Cardiac septum (tissue), 1 donor: ENCODE measurements around the gene NUFIP2. TPM values are rescaled to one million over a fixed set of nuclear protein-coding genes. Genes with fewer than 3 reads are reported as not detected.
"Not testable (repeated sequence)": the region's sequence is repeated elsewhere in the genome, so short reads cannot be mapped to it uniquely, and the experiment has no call there.

Source experiments
- DNase-seq: peaks from one replicate; pipeline ENCODE4 v3.0.0-alpha.2; 2020; ENCODE audit warnings: low spot score
- intact Hi-C: fragments of 100-400 bp; cut with DNase I; formaldehyde crosslinking; loops from one replicate; pipeline ENCODE4 v1.14.0; 2022
- total RNA-seq: library from RNA; stranded (reverse); fragmentation: NEBNext Ultra II Directional; extraction: Animal tissue kit (Norgen Biotek cat#: 25700); gene quantifications from one replicate; pipeline ENCODE4 v1.2.1, GENCODE V29; 2021
- donor health status: DM: no; HTN: no; CAD: no.

The NUFIP2 gene
- total RNA-seq, 1 donor from 2014 or later = 39.2 TPM

GRCh38 chr17:29289852-29290251, 4.1 kb downstream of the NUFIP2 start:
- no peak for DNase-seq
- intact Hi-C loops = loop anchor here (5.0 to 10.0 kb wide), 4 partner anchors 38 to 338 kb away; partner anchors contain the start of gene PHF12

DNA sequence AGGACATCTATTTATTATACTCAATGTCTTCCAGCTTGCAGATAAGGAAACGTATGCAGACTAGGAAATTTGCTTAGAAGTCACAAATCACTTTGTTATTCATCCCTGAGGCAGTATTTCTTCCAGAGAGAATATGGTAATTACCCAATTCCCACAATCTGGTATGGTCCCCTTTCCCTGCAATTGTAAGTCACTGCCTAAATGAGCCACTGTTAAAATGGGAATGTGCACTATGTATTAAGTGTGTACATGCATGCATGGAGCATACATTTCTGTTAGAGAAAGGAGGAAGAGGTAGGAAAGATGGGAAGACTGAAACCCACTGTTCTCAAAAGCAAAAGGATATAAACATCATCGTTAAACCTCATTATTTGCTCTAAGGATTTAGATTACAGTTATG, 10.0 kb downstream of the NUFIP2 start:
- intact Hi-C loops = no loop called here
- DNase-seq = no peak

DNA sequence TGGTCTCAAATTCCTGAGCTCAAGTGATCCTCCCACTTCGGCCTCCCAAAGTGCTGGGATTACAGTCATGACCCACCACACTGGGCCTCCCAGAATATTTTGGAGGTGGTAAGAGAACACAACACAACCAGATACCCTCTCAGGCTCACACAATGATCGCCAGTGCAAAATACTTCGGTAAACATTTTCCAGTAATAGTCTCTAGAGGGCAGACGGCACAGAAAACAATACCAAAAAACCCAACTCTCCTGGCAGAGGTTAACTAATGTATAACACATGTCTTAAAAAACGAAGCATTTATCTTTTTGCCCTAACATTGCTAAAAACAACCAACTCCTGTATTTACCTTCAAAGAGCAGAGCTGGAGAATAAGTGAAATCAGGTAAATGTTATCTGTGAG, 10.5 kb downstream of the NUFIP2 start:
- intact Hi-C loops = no loop called here
- DNase-seq = no peak

DNA sequence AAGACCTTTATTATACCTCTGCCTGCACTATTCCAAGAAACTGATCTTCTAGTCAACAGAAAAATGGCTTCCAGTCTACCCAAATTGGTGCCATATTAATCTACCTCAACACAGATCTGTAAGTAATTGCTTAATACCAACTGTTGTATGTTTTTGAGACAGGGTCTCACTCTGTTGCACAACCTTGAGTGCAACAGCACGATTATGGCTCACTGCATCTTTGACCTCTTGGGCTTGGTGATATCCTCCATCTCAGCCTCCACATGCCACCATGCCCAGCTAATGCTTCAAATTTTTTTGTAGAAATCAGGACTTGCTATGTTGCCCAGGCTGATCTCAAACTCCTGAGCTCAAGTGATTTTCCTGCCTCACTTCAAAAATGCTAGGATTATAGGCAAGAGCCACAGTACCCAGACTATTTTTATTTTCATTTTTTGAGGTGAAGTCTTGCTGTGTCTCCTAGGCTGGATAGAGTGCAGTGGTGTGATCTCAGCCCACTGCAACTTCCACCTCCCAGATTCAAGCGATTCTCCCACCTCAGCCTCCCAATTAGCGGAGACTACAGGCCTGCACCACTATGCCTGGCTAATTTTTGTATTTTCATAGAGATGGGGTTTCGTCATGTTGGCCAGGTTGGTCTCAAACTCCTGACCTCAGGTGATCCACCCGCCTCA, 14.4 kb downstream of the NUFIP2 start:
- DNase-seq = no peak
- intact Hi-C loops = no loop called here

- intact Hi-C loops = no loop called here
- no peak for DNase-seq
Measured at GRCh38 chr17:29278692-29279091, 15.3 kb downstream of the NUFIP2 start.

DNA sequence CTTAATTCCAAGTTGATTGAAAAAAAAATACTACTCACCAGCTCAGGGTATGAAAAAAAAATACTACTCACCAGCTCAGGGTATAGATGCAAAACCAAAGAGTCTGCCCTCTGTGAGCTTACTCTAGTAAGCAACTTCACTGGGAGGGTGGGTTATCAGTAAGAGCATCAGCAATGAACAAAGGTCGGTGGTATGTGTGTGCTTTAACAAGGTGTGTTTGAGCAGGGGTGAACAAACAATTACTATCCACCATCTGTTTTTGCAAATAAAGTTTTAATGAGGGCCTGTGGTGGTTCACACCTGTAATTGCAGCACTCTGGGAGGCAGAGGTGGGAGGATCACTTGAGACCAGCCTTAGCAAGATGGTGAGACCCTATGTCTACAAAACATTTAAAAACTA, 20.0 kb downstream of the NUFIP2 start:
- no peak for DNase-seq
- intact Hi-C loops = no loop called here

- DNase-seq, intact Hi-C loops: not testable (repeated sequence)
Measured at GRCh38 chr17:29271980-29272379, 22.0 kb downstream of the NUFIP2 start.

GRCh38 chr17:29263916-29264315, 30.0 kb downstream of the NUFIP2 start:
- no peak for DNase-seq
- intact Hi-C loops = no loop called here

DNA sequence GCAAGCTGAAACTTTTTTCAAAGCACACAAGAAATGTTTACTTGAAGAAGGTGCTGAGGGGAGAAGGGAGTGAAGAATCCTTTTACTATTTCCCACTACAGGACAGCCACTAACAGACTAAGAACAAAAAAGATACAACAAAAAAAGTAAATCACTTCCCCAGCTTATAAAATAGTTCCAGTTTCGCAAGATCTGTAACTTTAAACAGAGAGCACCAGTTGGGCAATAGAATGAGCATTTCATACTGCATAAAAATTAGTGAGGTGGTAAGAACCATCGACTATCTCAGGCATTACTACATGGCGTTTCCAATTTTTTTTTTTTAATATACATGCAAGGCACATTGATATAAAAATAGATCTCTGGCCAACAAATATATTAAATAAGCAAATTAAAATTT, 36.2 kb downstream of the NUFIP2 start:
- DNase-seq = no peak
- intact Hi-C loops = no loop called here

GRCh38 chr17:29256735-29257466, 37.0 kb downstream of the NUFIP2 start:
- no peak for DNase-seq
- intact Hi-C loops = no loop called here

DNA sequence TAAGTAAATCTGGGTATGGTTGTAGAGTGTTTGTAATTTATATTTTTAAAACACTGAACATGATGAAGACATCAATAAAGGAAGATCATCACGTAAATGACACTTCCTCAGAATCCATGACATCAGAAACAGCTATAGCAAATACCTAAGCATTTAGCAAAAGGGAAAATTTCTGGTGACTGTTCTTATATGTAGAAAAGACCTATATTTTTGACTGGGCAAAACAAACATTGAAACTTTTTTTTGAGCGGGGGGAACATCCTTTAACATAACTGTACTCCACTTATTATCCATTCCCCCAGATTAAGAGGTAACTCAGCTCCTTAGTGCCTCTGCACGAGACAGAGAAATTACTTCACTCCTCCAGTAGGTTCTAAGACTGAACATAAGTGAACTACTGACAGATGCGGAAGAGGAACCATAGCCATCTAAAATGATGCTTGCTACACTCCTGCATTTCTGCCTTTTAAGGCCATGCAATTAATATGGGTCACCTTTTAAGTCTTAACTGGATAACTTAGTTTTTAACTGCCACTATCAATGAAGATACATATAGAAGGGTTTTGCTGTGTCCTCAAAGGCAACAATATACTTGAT, 37.9 kb downstream of the NUFIP2 start:
- intact Hi-C loops = no loop called here
- no peak for DNase-seq

- intact Hi-C loops = loop anchor here (5.0 kb wide), 1 partner anchor 39 kb away; the partner anchor contains the start of gene NUFIP2
- DNase-seq = no peak
Measured at GRCh38 chr17:29253037-29253436, 40.9 kb downstream of the NUFIP2 start.

DNA sequence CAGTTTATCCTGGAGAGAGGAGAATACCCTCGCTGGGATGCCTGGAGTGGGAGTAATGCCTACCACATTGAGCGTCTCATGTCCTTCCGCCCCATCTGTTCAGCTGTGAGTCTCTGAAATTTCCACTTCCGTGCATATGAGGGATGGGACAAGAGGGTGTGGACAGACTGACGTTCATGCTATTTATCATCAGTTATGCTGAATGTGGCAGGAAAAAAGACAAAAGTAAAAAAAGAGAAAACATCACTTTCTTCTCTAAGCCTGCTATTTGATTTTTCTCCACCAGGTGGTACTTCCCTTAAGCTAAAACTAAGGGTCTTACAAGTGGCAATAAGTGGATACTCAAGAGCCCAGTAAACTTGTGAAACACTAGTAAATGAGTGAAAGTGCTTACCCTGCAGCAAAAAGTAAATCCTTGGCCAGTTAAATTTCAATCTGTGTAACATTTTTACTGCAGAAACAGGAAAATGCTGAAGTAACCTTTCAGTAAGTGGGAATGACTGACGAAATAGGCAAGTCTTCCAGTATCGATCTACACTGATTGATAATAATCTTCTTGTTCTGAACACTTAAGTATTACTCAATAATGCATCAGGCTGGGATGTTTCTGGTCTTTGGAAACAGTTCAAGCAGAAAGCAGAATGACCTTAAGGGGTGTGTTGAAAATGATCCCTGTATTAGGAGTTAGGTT, 41.7 kb downstream of the NUFIP2 start:
- no peak for DNase-seq
- intact Hi-C loops = loop anchor here (5.0 kb wide), 1 partner anchor 40 kb away; the partner anchor contains the start of gene NUFIP2

GRCh38 chr17:29251184-29251583, 42.8 kb downstream of the NUFIP2 start:
- DNase-seq = no peak
- intact Hi-C loops = loop anchor here (5.0 kb wide), 1 partner anchor 41 kb away; the partner anchor contains the start of gene NUFIP2

- intact Hi-C loops = loop anchor here (5.0 kb wide), 1 partner anchor 42 kb away; the partner anchor contains the start of gene NUFIP2
- DNase-seq = no peak
Measured at GRCh38 chr17:29250666-29251065, 43.3 kb downstream of the NUFIP2 start.

- no peak for DNase-seq
Measured at GRCh38 chr17:29248845-29249244, 45.1 kb downstream of the NUFIP2 start.

DNA sequence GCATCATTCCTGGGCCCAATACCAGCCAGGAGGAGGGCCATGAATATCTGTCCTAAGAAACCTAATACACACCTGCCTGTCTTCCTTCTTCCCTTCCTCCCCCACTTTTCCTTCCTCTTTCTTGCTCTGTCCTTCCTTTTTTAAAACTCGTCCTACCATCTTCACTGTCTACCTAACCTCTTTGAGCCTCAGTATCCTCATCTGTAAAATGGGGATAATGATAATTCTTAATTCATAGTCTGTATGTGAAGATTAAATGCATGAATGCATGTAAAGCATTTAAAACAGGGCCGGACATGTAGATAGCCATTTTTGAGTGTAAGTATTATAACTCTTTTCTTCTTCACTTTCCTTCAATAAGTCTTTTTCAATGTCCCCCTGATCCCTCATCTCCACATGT, 46.7 kb downstream of the NUFIP2 start:
- DNase-seq = no peak
- intact Hi-C loops = no loop called here

More at GRCh38 chr17:29248845-29249244, 45.1 kb downstream of the NUFIP2 start:
- intact Hi-C loops = no loop called here

GRCh38 chr17:29246628-29247027, 47.3 kb downstream of the NUFIP2 start, which contains the start of gene CRYBA1:
TSS of gene CRYBA1 (plus strand) at chr17:29246859. CDS start at chr17:29246864, 5 bp downstream.
- intact Hi-C loops = no loop called here
- no peak for DNase-seq

DNA sequence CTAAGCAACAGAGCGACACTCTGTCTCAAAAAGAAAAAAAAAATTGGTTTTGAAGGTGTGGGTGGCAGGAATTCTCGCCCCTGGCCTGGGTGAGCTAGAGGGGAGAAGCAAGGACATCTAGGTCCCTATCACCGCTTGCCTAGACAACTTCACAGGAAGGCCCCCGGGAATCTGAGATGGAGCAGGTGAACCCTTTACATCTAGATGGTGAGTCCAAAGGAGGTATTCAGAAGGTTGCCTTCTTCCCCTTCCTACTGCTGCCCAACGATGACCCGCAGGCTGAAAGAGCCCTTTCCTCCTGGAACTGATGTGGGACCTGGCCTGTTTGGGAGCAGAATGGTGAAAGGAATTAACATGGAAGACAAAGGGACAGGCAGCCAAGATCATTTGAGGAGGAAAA, 48.5 kb downstream of the NUFIP2 start:
- DNase-seq = no peak
- intact Hi-C loops = no loop called here

DNA sequence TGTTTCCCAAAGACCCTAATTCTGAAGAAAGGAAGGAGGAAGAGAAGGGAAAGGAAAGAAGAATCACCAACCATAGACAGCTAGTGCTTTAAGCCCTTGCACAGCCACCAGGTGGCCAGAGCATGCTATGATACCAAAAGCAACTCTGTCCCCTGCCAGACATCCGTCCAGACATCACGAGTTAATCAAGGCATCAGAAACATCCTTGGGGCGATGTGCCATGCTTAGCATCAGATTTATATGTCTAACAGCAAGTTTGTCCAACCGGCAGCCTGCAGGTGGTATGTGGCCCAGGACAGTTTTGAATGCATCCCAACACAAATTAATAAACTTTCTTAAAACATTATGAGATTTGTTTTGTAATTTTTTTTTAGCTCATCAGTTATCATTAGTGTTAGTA, 50.2 kb downstream of the NUFIP2 start:
- no peak for DNase-seq
- intact Hi-C loops = no loop called here
